Bronchial epithelial cell (primary cell): Measurements from ENCODE around the gene MTX2. TPM values are rescaled to one million over a fixed set of nuclear protein-coding genes. Genes with fewer than 3 reads are reported as not detected.
A peak's percentile ranks its signal among the peaks of the same experiment; 100 is the strongest.

Source experiments
- DNase-seq: peaks from one replicate; pipeline ENCODE4 v3.0.0-alpha.2; 2010; ENCODE audit warnings: low read depth
- FAIRE-seq: peaks from 2 replicates; lab custom pipeline; 2011; peaks lifted over from hg19 to GRCh38; lab: Jason Lieb, UNC
- H3K27me3 ChIP-seq: 2 replicates; pipeline ENCODE4 v1.5.1; 2011; ENCODE audit warnings: low read length; ENCODE audit not compliant: control insufficient read depth, insufficient read depth
- H3K36me3 ChIP-seq: 2 replicates; pipeline ENCODE4 v1.5.1; 2011; ENCODE audit warnings: low read length; ENCODE audit not compliant: control insufficient read depth, insufficient read depth
- H3K4me3 ChIP-seq: 2 replicates; pipeline ENCODE4 v1.5.1; 2011; ENCODE audit warnings: mild to moderate bottlenecking, low read depth, low read length, control low read depth
- CTCF ChIP-seq: IDR thresholded peaks from 2 replicates; pipeline ENCODE4 v1.5.1; 2011; ENCODE audit warnings: mild to moderate bottlenecking, moderate library complexity, low read length, control low read depth, inconsistent platforms; ENCODE audit not compliant: insufficient read depth, severe bottlenecking
- total RNA-seq: library from RNA; depleted of rRNA; stranded (reverse); fragments of >200 nt; gene quantifications from 2 replicates; pipeline ENCODE4 v1.2.1, GENCODE V29; 2014

The MTX2 gene
- total RNA-seq, 1 donor from 2014 or later = 24.5 TPM

DNA sequence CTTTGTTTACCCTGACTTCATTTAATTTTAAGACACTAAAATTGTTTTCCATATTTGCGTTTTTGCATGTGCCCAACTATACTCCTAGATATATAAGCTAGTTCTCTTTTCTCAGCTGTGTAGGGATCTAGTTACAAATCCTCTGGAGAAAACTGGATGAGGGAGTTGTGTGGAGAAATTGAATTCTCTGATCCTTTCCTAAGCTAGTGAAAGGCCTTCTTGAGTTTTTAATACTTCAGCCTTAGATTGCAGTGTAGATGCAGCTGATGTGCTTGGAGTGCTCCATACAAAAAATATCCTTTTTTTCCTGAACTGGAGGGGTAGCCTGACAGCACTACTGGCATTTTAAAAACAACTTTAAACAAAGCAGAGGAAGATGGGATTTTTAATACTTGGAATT, 8.6 kb upstream of the MTX2 start:
- no peaks in the 10 kb centered on the region for H3K36me3 ChIP-seq
- TF ChIP-seq CTCF = no peak
- DNase-seq (no peak), FAIRE-seq (no peak)
- H3K4me3 ChIP-seq = no peak overlapping the region
- H3K27me3 ChIP-seq = no peaks in the 10 kb centered on the region

DNA sequence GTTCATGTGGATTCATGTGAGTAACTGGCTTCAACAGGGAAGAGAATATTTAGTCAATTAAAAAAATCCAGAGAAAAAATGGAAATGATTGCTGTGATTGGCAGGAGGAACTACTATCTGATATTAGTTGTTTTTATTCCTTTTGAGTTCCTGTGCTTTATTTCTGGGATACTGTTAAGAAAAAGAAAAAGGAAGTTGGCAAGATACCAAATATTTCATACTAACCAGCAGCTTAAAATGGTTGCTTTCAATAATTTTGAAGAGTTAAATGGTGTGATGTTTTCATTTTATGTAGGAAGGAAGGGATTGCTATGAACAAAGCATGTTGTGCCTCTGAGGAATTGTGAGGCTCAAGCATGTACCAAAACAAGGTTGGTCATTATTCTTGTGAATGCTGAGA, 8.1 kb upstream of the MTX2 start:
- FAIRE-seq (no peak), DNase-seq (no peak)
- Histone ChIP-seq H3K36me3 (no peaks in the 10 kb centered on the region), H3K4me3 (no peak overlapping the region), H3K27me3 (no peaks in the 10 kb centered on the region)
- TF ChIP-seq CTCF = no peak

GRCh38 chr2:176268976-176269318, 295 bp upstream of the MTX2 start:
- DNase-seq (no peak), FAIRE-seq (no peak)
- Histone ChIP-seq H3K4me3 (peak overlapping the region; percentile 95), H3K36me3 (no peaks in the 10 kb centered on the region), H3K27me3 (no peaks in the 10 kb centered on the region)
- no peak for TF ChIP-seq CTCF

DNA sequence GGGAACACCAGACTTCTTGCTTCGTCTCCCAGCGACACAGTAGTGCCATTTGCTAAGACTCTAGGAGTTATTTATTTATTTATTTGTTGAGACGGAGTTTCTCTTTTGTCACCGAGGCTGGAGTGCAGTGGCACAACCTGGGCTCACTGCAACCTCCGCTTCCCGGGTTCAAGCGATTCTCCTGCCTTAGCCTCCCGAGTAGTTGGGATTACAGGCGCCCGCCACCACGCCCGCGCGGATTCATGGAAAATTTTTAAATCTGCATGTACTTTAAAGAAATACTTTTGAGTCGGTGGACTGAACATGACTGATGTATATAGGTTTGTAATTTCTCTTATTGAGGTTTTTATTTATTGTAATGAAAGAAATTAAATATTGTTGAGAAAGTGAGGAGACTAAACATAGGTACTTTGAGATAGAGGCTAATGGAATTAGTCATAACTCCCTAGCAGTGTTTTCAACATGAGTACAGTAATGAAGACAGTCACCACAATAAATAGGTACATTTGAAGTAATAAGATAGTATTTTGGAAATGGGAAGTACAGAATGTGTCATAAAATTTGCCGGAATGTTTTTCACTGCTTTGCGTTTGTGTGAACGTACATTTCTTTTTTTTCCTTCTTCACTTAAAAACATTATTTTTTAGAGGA, 983 bp downstream of the MTX2 start:
- Histone ChIP-seq H3K27me3 (no peaks in the 10 kb centered on the region), H3K36me3 (no peaks in the 10 kb centered on the region), H3K4me3 (peak overlapping the region; percentile 95)
- FAIRE-seq (no peak), DNase-seq (peak; percentile 44)
- TF ChIP-seq CTCF = no peak

DNA sequence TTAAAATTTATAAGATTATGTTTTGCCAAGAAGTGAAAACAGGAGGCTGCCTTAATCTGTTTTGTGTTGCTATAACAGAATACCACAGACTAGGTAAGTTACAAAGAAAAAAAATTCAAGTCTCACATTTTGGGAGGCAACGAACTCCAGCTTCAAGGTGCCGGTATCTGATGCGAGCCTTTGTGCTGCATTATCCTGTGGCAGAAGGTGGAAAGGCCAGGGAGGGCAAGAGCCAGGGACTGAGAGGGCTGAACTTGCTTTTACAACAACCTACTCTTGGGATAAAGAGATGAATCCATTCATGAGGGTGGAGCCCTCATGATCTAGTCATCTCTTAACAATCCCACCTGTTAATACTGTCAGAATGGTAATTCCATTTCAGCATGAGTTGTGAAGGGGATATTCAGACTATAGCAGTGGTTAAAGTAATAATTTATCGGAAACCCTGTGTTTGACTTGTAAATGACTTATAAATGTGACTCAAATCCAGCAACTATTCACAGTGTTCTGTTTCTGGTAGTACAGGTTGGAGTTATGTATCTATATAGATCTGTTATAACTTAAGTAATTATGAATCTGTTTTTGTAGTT, 3.7 kb downstream of the MTX2 start:
- FAIRE-seq (no peak), DNase-seq (no peak)
- H3K4me3 ChIP-seq = no peak overlapping the region
- H3K27me3 ChIP-seq = no peaks in the 10 kb centered on the region
- TF ChIP-seq CTCF = no peak
- H3K36me3 ChIP-seq = no peaks in the 10 kb centered on the region

GRCh38 chr2:176278927-176279326, 9.7 kb downstream of the MTX2 start:
- no peaks in the 10 kb centered on the region for H3K36me3 ChIP-seq
- DNase-seq (no peak), FAIRE-seq (no peak)
- TF ChIP-seq CTCF = no peak
- H3K27me3 ChIP-seq = no peaks in the 10 kb centered on the region
- no peak overlapping the region for H3K4me3 ChIP-seq
